GM18873 (cell line): ENCODE measurements around the gene FAM174B.
"Not testable (repeated sequence)": the region's sequence is repeated elsewhere in the genome, so short reads cannot be mapped to it uniquely, and the experiment has no call there.

Experiments
- ATAC-seq: cut with Tn5 transposase; IDR thresholded peaks from one replicate; pipeline ENCODE4 v1.9.1; 2021; ENCODE audit warnings: mild to moderate bottlenecking, moderate library complexity, moderate number of reproducible peaks; ENCODE audit not compliant: unreplicated experiment, low FRiP score

Gene FAM174B

GRCh38 chr15:92620991-92621390 lies 34.6 kb downstream of the FAM174B start:
- no peak for ATAC-seq

GRCh38 chr15:92619145-92620101 lies 36.2 kb downstream of the FAM174B start:
- ATAC-seq: no peak

- no peak for ATAC-seq
Measured at GRCh38 chr15:92617549-92618520, 37.7 kb downstream of the FAM174B start.

- no peak for ATAC-seq
Measured at GRCh38 chr15:92616621-92617548, 38.7 kb downstream of the FAM174B start.

- ATAC-seq: no peak
Measured at GRCh38 chr15:92614791-92615785, 40.5 kb downstream of the FAM174B start.

- ATAC-seq: no peak
Measured at GRCh38 chr15:92614301-92614700, 41.3 kb downstream of the FAM174B start.

GRCh38 chr15:92613841-92614240 lies 41.7 kb downstream of the FAM174B start:
- ATAC-seq: no peak

GRCh38 chr15:92612891-92613290 lies 42.7 kb downstream of the FAM174B start:
- no peak for ATAC-seq

- ATAC-seq: no peak
Measured at GRCh38 chr15:92611995-92612745, 43.4 kb downstream of the FAM174B start.

GRCh38 chr15:92611150-92611549 lies 44.4 kb downstream of the FAM174B start:
- no peak for ATAC-seq

- ATAC-seq: no peak
Measured at GRCh38 chr15:92610101-92610520, 45.5 kb downstream of the FAM174B start.

GRCh38 chr15:92608866-92609700 lies 46.5 kb downstream of the FAM174B start:
- no peak for ATAC-seq

GRCh38 chr15:92606836-92607150 lies 48.8 kb downstream of the FAM174B start:
- ATAC-seq: not testable (repeated sequence)

- no peak for ATAC-seq
Measured at GRCh38 chr15:92606126-92606835, 49.3 kb downstream of the FAM174B start.

GRCh38 chr15:92605225-92605944 lies 50.2 kb downstream of the FAM174B start:
- no peak for ATAC-seq
